Natural killer cell (primary cell): ENCODE measurements around the gene MAP2K1. TPM values are rescaled to one million over a fixed set of nuclear protein-coding genes. Genes with fewer than 3 reads are reported as not detected.
A peak's percentile ranks its signal among the peaks of the same experiment; 100 is the strongest.

Experiments
- ATAC-seq, 3 donors: fragments of 150-1000 bp in 2 of 3; fragments of 200-7000 bp in 1 of 3; cut with Tn5 transposase; 1 replicate in 1 of 3; 2 replicates in 2 of 3; pipeline ENCODE4 v1.10.0; 2021; ENCODE audit warnings: mild to moderate bottlenecking in 2 of 3, moderate library complexity in 2 of 3
- DNase-seq, 2 donors: peaks; one replicate each; pipeline versions ENCODE4 v3.0.0 to v3.0.0-alpha.2; 2013 to 2021; ENCODE audit warnings: mixed read lengths in 1 of 2
- H3K27ac ChIP-seq: one replicate; pipeline ENCODE4 v1.5.1; 2013; ENCODE audit warnings: mild to moderate bottlenecking, low read length
- H3K27me3 ChIP-seq: one replicate; pipeline ENCODE4 v1.6.1; 2013; ENCODE audit warnings: low read length; ENCODE audit not compliant: control insufficient read depth, insufficient read depth
- H3K36me3 ChIP-seq: one replicate; pipeline ENCODE4 v1.6.1; 2013; ENCODE audit warnings: low read length; ENCODE audit not compliant: control insufficient read depth, insufficient read depth
- H3K4me1 ChIP-seq: one replicate; pipeline ENCODE4 v1.6.1; 2013; ENCODE audit warnings: low read length; ENCODE audit not compliant: control insufficient read depth, insufficient read depth
- H3K4me3 ChIP-seq: one replicate; pipeline ENCODE4 v1.5.1; 2013; ENCODE audit warnings: low read length
- H3K9me3 ChIP-seq: one replicate; pipeline ENCODE4 v1.6.1; 2013; ENCODE audit warnings: low read length; ENCODE audit not compliant: control insufficient read depth, insufficient read depth
- H3K27ac Mint-ChIP-seq, 2 donors: one replicate each; pipeline ENCODE4 v1.8.0; 2022; ENCODE audit warnings: mild to moderate bottlenecking in 2 of 2, mixed read lengths in 2 of 2, moderate library complexity in 1 of 2
- H3K27me3 Mint-ChIP-seq, 2 donors: one replicate each; pipeline ENCODE4 v1.8.0; 2022; ENCODE audit warnings: low read depth in 2 of 2, mixed read lengths in 2 of 2
- H3K36me3 Mint-ChIP-seq: one replicate; pipeline ENCODE4 v1.8.0; 2022; ENCODE audit warnings: mixed read lengths
- H3K4me1 Mint-ChIP-seq, 2 donors: one replicate each; pipeline ENCODE4 v1.8.0; 2022; ENCODE audit warnings: mixed read lengths in 2 of 2
- H3K4me3 Mint-ChIP-seq: one replicate; pipeline ENCODE4 v1.8.0; 2022; ENCODE audit warnings: mild to moderate bottlenecking, moderate library complexity, mixed read lengths
- H3K9me3 Mint-ChIP-seq, 2 donors: one replicate each; pipeline ENCODE4 v1.8.0; 2022; ENCODE audit warnings: mixed read lengths in 2 of 2
- WGBS: methylation state at CpG from one replicate; pipeline ENCODE4 v1.1.7; 2013; ENCODE audit warnings: missing lambda C conversion rate; ENCODE audit not compliant: insufficient coverage; 5-methylcytosine and 5-hydroxymethylcytosine counted together
- intact Hi-C: fragments of 100-400 bp; cut with micrococcal nuclease; formaldehyde crosslinking; loops from one replicate; pipeline ENCODE4 v1.14.2; 2022
- total RNA-seq, 4 donors: library from RNA; stranded (reverse); fragments of 120-200 nt in 1 of 4; gene quantifications; one replicate each; pipeline versions ENCODE4 v1.2.3 to v1.2.4, GENCODE V29; 2013 to 2022
- TF ChIP-seq, protein P1 (sequence below): fragments of 200-600 bp; IDR thresholded peaks from one replicate; pipeline ENCODE4 v1.8.0; 2022; ENCODE audit warnings: antibody characterized with exemption

MAP2K1 gene
- total RNA-seq, 3 donors from 2014 or later (not counting 1 experiment from before 2014, with no cell fraction given), result 45.5 to 49.2 (median 48.9) TPM

DNA sequence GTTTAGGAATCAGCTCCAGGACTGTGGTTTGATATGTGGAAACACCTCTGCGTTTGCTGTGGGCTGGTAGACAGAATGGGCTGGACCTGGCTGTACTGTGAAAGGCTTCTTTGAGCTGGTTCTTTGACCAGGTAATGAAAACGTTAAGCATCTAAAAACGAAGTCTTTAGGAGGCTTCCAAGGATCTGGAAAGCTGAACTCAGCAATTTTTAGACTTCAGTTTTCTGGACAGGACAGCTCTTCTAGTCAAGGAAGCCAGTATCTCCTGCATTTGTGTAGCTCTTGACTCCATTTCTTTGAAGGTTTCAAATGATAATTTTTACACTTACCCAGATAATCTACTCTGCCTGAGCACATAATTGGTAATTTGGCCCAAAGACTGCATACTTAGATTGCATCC is 25.5 kb downstream of the MAP2K1 start:
- peak overlapping the region in 1 of 2 donors; percentile 71 for H3K27ac Mint-ChIP-seq
- DNase-seq (no peak), ATAC-seq (no peak)
- H3K4me1 Mint-ChIP-seq, result peaks cover 88 to 95% of the 10 kb centered on the region in 2 donors
- Histone ChIP-seq H3K4me3 (no peak overlapping the region), H3K27me3 (no peaks in the 10 kb centered on the region), H3K4me1 (peaks cover 18% of the 10 kb centered on the region), H3K27ac (no peak overlapping the region), H3K36me3 (no peaks in the 10 kb centered on the region), H3K9me3 (peaks cover 7% of the 10 kb centered on the region)
- no peak overlapping the region for H3K4me3 Mint-ChIP-seq
- H3K27me3 Mint-ChIP-seq, result no peaks in the 10 kb centered on the region
- WGBS, result 52% methylated on average over 3 of the region's 3 CpGs
- TF ChIP-seq, protein P1, sequence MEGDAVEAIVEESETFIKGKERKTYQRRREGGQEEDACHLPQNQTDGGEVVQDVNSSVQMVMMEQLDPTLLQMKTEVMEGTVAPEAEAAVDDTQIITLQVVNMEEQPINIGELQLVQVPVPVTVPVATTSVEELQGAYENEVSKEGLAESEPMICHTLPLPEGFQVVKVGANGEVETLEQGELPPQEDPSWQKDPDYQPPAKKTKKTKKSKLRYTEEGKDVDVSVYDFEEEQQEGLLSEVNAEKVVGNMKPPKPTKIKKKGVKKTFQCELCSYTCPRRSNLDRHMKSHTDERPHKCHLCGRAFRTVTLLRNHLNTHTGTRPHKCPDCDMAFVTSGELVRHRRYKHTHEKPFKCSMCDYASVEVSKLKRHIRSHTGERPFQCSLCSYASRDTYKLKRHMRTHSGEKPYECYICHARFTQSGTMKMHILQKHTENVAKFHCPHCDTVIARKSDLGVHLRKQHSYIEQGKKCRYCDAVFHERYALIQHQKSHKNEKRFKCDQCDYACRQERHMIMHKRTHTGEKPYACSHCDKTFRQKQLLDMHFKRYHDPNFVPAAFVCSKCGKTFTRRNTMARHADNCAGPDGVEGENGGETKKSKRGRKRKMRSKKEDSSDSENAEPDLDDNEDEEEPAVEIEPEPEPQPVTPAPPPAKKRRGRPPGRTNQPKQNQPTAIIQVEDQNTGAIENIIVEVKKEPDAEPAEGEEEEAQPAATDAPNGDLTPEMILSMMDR, result no peak
- H3K36me3 Mint-ChIP-seq, result no peaks in the 10 kb centered on the region
- H3K9me3 Mint-ChIP-seq, result peaks cover 0 to 5% of the 10 kb centered on the region in 2 donors
- intact Hi-C loops, result no loop called here

DNA sequence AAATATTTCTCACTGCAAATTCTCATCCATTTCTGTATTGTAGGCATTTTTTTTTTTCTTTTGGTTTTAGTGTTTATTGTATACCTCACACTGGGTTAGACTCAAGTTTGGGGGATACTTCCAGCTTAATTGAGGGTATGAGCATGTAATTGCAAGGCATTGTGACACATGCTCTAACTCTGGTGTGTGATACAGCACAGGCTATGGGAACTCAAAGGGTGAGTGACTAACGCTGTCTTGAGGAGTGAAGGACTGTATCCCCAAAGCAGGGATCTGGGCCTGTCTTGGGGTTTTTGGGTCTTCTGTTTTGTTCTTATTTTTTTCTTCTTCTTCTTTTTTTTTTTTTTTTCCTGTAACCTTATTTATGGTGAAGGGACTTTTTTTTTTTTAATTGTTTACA is 26.9 kb downstream of the MAP2K1 start:
- TF ChIP-seq, protein P1, result no peak
- Mint-ChIP-seq H3K9me3 (peaks cover 0 to 5% of the 10 kb centered on the region in 2 donors), H3K36me3 (no peaks in the 10 kb centered on the region), H3K4me1 (peaks cover 84 to 91% of the 10 kb centered on the region in 2 donors), H3K27ac (peak overlapping the region; percentile 0 to 74), H3K27me3 (no peaks in the 10 kb centered on the region), H3K4me3 (peak overlapping the region; percentile 33)
- WGBS, result 100% methylated on average over 1 of the region's 1 CpG
- Histone ChIP-seq H3K27ac (no peak overlapping the region), H3K4me3 (no peak overlapping the region), H3K4me1 (peaks cover 18% of the 10 kb centered on the region), H3K9me3 (peaks cover 7% of the 10 kb centered on the region), H3K27me3 (no peaks in the 10 kb centered on the region), H3K36me3 (no peaks in the 10 kb centered on the region)
- intact Hi-C loops, result no loop called here
- DNase-seq, result no peak
- peak in 1 of 3 donors; percentile 29 for ATAC-seq

DNA sequence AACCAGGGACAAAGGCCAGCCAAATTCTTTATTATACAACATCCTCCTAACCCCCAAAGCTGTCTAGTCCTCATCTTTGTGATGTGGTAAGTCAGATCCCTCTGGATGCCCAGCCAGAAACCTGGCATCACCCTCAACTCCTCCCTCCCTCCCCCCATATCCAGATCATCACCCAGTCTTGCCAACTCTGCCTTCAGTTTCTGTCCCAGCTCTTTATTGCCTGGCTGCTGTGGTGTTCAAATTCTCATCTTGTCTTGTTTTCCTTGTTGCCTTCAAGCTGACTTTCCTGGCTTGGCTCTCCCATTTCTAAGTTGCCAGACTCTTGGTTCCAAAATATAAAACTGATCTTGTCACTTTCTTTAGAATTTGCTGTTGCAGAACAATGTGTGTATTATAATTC is 28.6 kb downstream of the MAP2K1 start:
- Histone ChIP-seq H3K9me3 (peaks cover 7% of the 10 kb centered on the region), H3K36me3 (no peaks in the 10 kb centered on the region), H3K4me1 (peaks cover 12% of the 10 kb centered on the region), H3K27me3 (no peaks in the 10 kb centered on the region), H3K27ac (no peak overlapping the region), H3K4me3 (no peak overlapping the region)
- no peak for DNase-seq
- no peak for ATAC-seq
- peaks cover 66 to 79% of the 10 kb centered on the region in 2 donors for H3K4me1 Mint-ChIP-seq
- H3K27me3 Mint-ChIP-seq, result no peaks in the 10 kb centered on the region
- TF ChIP-seq, protein P1, result no peak
- intact Hi-C loops, result no loop called here
- peak overlapping the region; percentile 6 to 21 for H3K27ac Mint-ChIP-seq
- peaks cover 0 to 5% of the 10 kb centered on the region in 2 donors for H3K9me3 Mint-ChIP-seq
- no peaks in the 10 kb centered on the region for H3K36me3 Mint-ChIP-seq
- H3K4me3 Mint-ChIP-seq, result no peak overlapping the region

DNA sequence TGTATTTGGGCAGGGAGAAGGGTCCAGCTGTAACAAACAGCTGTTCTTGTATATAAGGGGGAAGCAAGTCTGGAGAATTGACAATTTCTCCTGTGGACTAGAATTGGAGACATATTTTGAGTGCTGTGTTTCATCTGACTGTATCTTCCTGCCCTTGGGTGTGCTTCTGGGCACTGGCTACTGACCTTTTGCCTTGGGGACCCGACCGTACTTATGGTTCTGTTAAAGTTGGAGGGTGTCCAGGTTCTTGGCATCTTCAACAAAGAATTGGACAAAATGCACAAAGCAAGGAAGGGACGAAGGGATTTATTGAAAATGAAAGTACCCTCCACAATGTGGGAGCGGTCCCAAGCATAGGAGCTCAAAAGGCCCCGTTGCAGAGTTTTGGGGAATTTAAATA is 31.0 kb downstream of the MAP2K1 start:
- WGBS, result 84% methylated on average over 5 of the region's 5 CpGs
- Mint-ChIP-seq H3K4me1 (peaks cover 57 to 68% of the 10 kb centered on the region in 2 donors), H3K9me3 (peaks cover 0 to 5% of the 10 kb centered on the region in 2 donors), H3K27me3 (no peaks in the 10 kb centered on the region), H3K36me3 (no peaks in the 10 kb centered on the region), H3K4me3 (no peak overlapping the region), H3K27ac (no peak overlapping the region)
- no peaks in the 10 kb centered on the region for H3K27me3 ChIP-seq
- intact Hi-C loops, result no loop called here
- H3K4me1 ChIP-seq, result no peaks in the 10 kb centered on the region
- no peak overlapping the region for H3K4me3 ChIP-seq
- no peaks in the 10 kb centered on the region for H3K36me3 ChIP-seq
- peaks cover 7% of the 10 kb centered on the region for H3K9me3 ChIP-seq
- H3K27ac ChIP-seq, result no peak overlapping the region
- TF ChIP-seq, protein P1, result no peak
- no peak for ATAC-seq
- DNase-seq, result no peak
